GM19438 (cell line): Measurements from ENCODE around the gene GAS6.
"Not testable (repeated sequence)": the region's sequence is repeated elsewhere in the genome, so short reads cannot be mapped to it uniquely, and the experiment has no call there.

Experiments used
- ATAC-seq: cut with Tn5 transposase; IDR thresholded peaks from one replicate; pipeline ENCODE4 v1.9.1; 2021; ENCODE audit warnings: low read depth; ENCODE audit not compliant: unreplicated experiment

The GAS6 gene

GRCh38 chr13:113842336-113843062, 21.4 kb downstream of the GAS6 start:
- no peak for ATAC-seq

DNA sequence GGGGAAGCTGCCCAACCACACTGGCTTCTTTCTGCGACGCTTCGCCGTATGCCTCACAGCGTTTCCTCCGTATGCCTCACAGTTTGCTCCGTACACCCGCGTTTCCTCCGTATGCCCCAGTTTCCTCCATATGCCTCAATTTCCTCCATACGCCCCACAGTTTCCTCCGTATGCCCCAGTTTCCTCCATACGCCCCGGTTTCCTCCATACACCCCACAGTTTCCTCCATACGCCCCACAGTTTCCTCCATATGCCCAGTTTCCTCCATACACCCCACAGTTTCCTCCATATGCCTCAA, 22.6 kb downstream of the GAS6 start:
- no peak for ATAC-seq

DNA sequence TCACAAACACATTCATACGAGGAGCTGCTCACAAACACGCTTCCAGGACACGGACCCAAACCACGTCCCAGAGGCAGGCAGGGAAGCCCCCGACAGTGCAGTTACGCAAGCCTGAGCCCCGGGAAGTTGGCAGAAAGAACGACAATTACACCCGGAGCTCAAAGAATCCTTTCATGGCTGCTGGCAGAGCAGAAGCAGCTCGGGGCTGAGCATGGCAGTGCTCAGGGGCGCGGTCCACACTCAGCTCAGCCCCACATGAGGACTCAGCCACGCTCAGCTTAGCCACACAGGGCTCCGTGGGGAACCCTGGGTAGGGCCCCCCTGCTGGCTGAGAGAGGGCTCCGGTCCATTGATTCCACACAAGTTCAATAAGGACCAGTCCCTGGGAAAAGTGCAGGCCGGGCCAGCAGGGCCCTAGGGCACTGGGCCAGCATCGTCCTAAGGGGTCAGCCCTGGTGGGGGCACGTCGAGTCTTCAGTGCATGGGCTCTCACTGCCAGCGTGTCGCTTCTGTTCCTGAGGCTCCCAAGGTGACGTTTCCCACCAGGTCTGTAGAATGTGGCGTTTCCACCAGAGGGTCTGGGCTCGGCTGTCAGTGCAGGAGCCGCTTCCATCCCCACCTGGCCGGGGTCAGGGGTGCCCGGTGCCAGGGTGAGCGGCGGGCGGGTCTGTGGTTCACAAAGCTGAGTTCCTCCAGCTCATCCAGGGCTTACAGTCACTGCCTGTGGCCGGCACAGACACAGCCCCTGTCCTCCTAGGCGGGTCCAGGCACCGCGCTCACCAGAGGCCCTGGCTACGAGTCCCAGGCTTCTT, 23.1 kb downstream of the GAS6 start:
- ATAC-seq: no peak

DNA sequence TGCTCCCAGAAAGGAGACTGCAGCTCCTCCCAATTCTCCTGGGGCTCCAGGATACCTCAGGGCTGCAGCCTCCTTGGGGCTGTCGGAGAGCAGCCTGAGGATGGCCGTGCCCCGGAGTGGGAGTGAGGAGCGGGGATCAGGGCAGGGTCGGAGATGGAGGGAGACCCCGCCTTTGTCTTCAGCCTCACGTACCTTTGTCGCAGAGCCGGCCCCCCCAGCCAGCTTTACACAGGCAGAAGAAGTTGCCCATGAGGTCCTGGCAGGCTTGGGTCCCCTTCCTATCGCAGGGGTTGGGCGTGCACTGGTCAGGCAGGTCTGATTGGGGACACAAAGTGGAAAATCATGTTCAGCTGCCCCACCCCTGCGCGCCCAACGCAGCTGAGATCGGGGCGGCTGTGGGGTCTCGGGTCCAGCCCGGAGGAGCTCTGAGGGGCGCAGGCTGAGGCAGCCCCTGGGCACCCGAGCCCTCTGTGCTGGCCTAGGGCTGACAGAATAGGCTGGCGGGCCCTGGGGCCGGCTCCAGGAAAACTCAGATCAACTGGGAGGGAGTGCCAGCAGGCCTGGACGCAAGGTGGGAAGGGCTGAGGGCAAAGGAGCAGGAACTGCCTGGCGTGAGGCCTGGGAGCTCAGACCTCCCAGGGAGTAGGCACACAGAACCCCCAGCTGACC, 24.2 kb downstream of the GAS6 start:
- ATAC-seq: no peak

- no peak for ATAC-seq
These were observed 25.1 kb downstream of the GAS6 start for GRCh38 chr13:113838711-113839201.

- ATAC-seq: no peak
These were observed 26.1 kb downstream of the GAS6 start for GRCh38 chr13:113837560-113838355.

GRCh38 chr13:113836768-113837559, 26.9 kb downstream of the GAS6 start:
- ATAC-seq: no peak

DNA sequence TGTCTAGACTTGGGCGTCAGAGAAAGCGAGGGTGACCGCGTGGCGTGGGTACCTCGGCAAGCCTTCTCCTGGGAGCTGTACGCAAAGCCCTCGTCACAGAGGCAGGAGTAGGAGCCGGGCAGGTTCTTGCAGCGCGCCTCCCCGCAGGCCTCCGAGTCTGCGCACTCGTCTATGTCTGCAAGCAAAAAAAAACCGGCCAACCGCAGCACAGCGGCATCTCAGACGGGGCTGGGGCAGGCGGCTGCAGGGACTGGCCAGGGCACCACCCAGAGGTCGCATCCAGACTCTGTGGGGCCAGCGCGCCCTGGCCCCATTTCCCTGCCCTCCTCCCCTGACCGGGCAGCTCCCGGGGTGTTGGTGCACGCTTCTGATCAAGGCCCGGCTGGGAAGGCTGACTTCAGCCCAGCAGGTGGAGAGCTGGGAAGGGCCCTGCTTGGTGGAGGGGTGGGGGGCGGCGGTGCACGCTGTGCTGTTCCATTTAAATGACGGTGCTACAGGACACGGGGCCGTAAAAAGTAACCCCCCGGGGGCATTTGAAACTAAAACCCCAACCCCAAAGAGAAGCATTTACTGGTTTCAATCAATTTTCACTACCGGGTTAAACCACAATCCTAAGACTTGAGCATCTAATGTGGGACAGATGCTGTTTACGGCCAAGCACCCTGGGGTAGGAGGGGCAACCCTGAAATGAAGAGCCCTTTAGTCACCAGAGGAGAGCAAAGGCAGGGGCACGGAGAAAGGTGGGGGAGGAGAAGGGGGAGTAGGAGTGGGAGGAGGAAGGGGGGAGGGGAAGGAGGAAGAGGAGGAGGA, 28.2 kb downstream of the GAS6 start:
- ATAC-seq: no peak

- no peak for ATAC-seq
These were observed 29.2 kb downstream of the GAS6 start for GRCh38 chr13:113834496-113835200.

DNA sequence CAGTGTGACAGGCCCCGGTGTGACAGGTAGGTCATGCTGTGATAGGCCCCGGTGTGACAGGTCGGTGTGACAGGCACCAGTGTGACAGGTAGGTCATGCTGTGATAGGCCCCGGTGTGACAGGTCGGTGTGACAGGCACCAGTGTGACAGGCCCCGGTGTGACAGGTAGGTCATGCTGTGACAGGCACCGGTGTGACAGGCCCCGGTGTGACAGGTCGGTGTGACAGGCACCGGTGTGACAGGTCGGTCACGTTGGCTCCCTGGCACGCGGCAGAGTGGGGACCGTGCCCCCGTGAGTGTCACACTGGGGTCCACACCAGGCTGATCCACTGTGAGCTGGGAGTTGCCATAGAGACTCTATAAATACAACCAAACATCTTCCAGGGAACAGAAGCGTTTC, 29.9 kb downstream of the GAS6 start:
- ATAC-seq: not testable (repeated sequence)

- ATAC-seq: no peak
These were observed 30.6 kb downstream of the GAS6 start for GRCh38 chr13:113833111-113833830.

- no peak for ATAC-seq
These were observed 31.2 kb downstream of the GAS6 start for GRCh38 chr13:113832631-113833030.

- ATAC-seq: no peak
These were observed 31.7 kb downstream of the GAS6 start for GRCh38 chr13:113832205-113832604.

GRCh38 chr13:113831061-113831460, 32.8 kb downstream of the GAS6 start:
- no peak for ATAC-seq

DNA sequence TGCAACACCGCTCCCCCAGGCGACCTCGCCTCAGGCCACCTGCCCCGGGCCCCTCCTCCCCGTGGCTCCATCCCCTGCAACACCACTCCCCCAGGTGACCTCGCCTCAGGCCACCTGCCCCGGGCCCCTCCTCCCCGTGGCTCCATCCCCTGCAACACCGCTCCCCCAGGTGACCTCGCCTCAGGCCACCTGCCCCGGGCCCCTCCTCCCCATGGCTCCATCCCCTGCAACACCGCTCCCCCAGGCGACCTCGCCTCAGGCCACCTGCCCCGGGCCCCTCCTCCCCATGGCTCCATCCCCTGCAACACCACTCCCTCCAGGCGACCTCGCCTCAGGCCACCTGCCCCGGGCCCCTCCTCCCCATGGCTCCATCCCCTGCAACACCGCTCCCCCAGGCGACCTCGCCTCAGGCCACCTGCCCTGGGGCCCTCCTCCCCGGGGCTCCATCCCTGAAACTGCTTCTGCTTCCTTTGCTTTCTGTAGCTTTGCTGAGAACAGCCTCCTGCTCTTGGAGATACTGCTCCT, 33.4 kb downstream of the GAS6 start:
- ATAC-seq: not testable (repeated sequence)

DNA sequence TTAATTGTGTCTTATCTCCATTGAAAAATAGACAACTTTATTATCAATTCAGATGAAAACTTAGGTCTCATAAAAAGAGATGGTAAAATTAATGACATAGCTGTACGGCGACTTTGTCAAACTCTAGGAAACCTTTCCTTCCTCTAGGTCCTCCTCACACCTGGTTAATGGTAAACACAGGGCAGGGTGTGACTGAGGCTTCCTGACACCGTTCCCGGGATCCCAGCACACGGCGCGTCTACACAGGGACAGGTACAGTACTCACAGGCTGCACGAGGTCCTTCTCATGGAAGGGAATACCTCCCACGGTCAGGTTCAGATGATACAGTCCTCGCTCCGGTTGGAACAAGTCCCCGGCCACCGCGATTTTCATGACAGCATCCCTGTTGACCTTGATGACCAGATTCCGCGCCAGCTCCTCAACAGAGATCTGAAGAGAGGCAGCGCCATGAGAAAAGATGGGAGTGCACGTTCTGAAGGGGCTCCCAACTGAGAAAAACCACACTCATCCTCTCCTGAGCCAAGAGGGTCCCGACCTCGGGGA, 35.5 kb downstream of the GAS6 start:
- no peak for ATAC-seq

GRCh38 chr13:113827021-113827420, 36.9 kb downstream of the GAS6 start:
- ATAC-seq: no peak
